Epithelial cell of umbilical artery (primary cell): Measurements from ENCODE around the gene CDKN2C. TPM values are rescaled to one million over a fixed set of nuclear protein-coding genes. Genes with fewer than 3 reads are reported as not detected.

Experiments
- total RNA-seq: library from RNA; depleted of rRNA; stranded (reverse); fragments of >200 nt; gene quantifications from 2 replicates; pipeline ENCODE4 v1.2.3, GENCODE V29; 2014

Gene CDKN2C
- 14.9 and 20.2 TPM in 2 replicates for total RNA-seq

GRCh38 chr1:50969611-50970508 is at the start of gene CDKN2C:
Gene CDKN2C, plus strand, starts transcription at chr1:50970245. Its CDS starts 124 bp downstream, at chr1:50970369.

GRCh38 chr1:50959913-50960844 is 9.9 kb upstream of the CDKN2C start, which contains the start of gene FAF1:
Gene FAF1, minus strand, starts transcription at chr1:50960267. Its CDS starts 456 bp downstream, at chr1:50959811.

Other genes with a start within 250 kb of the CDKN2C start
- 53.3 and 55.6 TPM in 2 replicates for gene FAF1, start 10.0 kb upstream of the CDKN2C start, total RNA-seq
- not detected in 2 replicates for gene C1orf185, start 132.0 kb downstream of the CDKN2C start, total RNA-seq